Measurements from ENCODE around the gene PCDHA1. TPM values are rescaled to one million over a fixed set of nuclear protein-coding genes. Genes with fewer than 3 reads are reported as not detected.

Gene PCDHA1
- total RNA-seq, 1 experiment from 2014 or later, result not detected

DNA sequence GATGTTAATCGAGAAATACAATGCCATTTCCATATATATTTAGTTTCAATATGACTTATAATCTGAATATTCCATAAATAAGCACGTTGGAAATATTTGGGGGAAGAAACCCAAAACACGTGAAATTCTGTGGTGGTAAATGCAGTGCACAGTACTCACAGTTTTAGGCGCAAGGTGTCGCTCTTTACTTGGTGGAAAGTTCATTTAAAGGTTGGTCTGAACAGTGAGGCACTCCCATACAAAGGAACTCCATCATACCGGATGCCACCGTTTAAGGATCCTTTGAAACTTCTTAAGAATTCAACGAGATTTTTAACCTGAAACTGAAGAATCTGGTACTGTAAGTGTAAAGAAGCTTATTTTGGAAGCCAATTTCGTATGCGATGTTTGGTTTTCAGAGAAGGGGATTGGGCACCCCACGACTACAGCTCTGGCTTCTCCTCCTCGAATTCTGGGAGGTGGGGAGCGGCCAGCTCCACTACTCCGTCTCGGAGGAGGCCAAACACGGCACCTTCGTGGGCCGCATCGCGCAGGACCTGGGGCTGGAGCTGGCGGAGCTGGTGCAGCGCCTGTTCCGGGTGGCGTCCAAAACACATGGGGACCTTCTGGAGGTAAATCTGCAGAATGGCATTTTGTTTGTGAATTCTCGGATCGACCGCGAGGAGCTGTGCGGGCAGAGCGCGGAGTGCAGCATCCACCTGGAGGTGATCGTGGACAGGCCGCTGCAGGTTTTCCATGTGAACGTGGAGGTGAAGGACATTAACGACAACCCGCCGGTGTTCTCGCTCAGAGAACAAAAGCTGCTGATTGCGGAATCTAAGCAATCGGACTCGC lies 83.0 kb downstream of the PCDHA1 start, which contains the start of gene PCDHA11:
TSS of gene PCDHA11 (plus strand) at position 237 of the 834 bp plus-strand sequence. CDS start at position 384, 147 bp downstream.
- no peak within 1 kb of the TSS for H3K27ac ChIP-seq (ENCODE audit: low read length)
- intact Hi-C loops (cut with micrococcal nuclease; ENCODE audit: unreplicated experiment) (no loop called here), in situ Hi-C loops (cut with HindIII; ENCODE audit: low pct_unique_long_range_greater_than_20kb, low sequenced_read_pairs) (no loop called here)
- DNase-seq (ENCODE audit: low read depth, low spot score) (no peak), ATAC-seq (no peak)
- no peaks in the 10 kb centered on the region for H3K27me3 ChIP-seq (ENCODE audit: control insufficient read depth, insufficient read depth, low read length)
- no peak within 1 kb of the TSS for H3K4me3 ChIP-seq (ENCODE audit: low read depth in 2 of 2, low read length in 2 of 2)
- no TSS peak for BruUV-seq (replicated peaks)
- no peaks in the 10 kb centered on the region for H3K4me1 ChIP-seq (ENCODE audit: control insufficient read depth, insufficient read depth, low read length)
- H3K36me3 ChIP-seq (ENCODE audit: control insufficient read depth, insufficient read depth, low read length), result no peaks in the 10 kb centered on the region
- POLR2A ChIA-PET, result interaction anchor here (0.6 to 0.7 kb wide), 2 partner anchors 10 to 182 kb away, joined by 3 to 4 read pairs; partner anchors contain the start of gene PCDHB1
- H3K9me3 ChIP-seq (ENCODE audit: control insufficient read depth, insufficient read depth, low read depth, low read length), result no peaks in the 10 kb centered on the region
- CTCF ChIA-PET, result interaction anchor here (1.0 kb wide), 1 partner anchor 171 kb away, joined by 4 read pairs; no protein-coding TSS in a partner anchor
- TF ChIP-seq, protein P1, sequence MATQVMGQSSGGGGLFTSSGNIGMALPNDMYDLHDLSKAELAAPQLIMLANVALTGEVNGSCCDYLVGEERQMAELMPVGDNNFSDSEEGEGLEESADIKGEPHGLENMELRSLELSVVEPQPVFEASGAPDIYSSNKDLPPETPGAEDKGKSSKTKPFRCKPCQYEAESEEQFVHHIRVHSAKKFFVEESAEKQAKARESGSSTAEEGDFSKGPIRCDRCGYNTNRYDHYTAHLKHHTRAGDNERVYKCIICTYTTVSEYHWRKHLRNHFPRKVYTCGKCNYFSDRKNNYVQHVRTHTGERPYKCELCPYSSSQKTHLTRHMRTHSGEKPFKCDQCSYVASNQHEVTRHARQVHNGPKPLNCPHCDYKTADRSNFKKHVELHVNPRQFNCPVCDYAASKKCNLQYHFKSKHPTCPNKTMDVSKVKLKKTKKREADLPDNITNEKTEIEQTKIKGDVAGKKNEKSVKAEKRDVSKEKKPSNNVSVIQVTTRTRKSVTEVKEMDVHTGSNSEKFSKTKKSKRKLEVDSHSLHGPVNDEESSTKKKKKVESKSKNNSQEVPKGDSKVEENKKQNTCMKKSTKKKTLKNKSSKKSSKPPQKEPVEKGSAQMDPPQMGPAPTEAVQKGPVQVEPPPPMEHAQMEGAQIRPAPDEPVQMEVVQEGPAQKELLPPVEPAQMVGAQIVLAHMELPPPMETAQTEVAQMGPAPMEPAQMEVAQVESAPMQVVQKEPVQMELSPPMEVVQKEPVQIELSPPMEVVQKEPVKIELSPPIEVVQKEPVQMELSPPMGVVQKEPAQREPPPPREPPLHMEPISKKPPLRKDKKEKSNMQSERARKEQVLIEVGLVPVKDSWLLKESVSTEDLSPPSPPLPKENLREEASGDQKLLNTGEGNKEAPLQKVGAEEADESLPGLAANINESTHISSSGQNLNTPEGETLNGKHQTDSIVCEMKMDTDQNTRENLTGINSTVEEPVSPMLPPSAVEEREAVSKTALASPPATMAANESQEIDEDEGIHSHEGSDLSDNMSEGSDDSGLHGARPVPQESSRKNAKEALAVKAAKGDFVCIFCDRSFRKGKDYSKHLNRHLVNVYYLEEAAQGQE (IDR thresholded peaks at IDR 0.05; ENCODE audit: insufficient read depth in 1 of 2, low read depth in 2 of 2, low read length in 1 of 2), result no peak
- peak; percentile 33 for TF ChIP-seq CTCF (IDR thresholded peaks at IDR 0.05)

GRCh38 chr5:140869555-140869886 lies 83.6 kb downstream of the PCDHA1 start:
- Histone ChIP-seq H3K9me3 (ENCODE audit: control insufficient read depth, insufficient read depth, low read depth, low read length) (no peaks in the 10 kb centered on the region), H3K27ac (ENCODE audit: low read length) (no peak overlapping the region), H3K4me3 (ENCODE audit: low read depth in 2 of 2, low read length in 2 of 2) (no peak overlapping the region), H3K36me3 (ENCODE audit: control insufficient read depth, insufficient read depth, low read length) (no peaks in the 10 kb centered on the region), H3K4me1 (ENCODE audit: control insufficient read depth, insufficient read depth, low read length) (no peaks in the 10 kb centered on the region), H3K27me3 (ENCODE audit: control insufficient read depth, insufficient read depth, low read length) (no peaks in the 10 kb centered on the region)
- CTCF ChIA-PET, result interaction anchor here (0.6 to 1.0 kb wide), 2 partner anchors 170 to 172 kb away, joined by 3 to 4 read pairs; no protein-coding TSS in a partner anchor
- intact Hi-C loops (cut with micrococcal nuclease; ENCODE audit: unreplicated experiment) (no loop called here), in situ Hi-C loops (cut with HindIII; ENCODE audit: low pct_unique_long_range_greater_than_20kb, low sequenced_read_pairs) (no loop called here)
- TF ChIP-seq CTCF (IDR thresholded peaks at IDR 0.05) (peak; percentile 2; the same call in 1 of the 2 replicates), TCF7L2 (IDR thresholded peaks at IDR 0.05; ENCODE audit: low read depth, low read length) (no peak)
- no TSS peak for BruUV-seq (replicated peaks)
- no peak for ATAC-seq
- DNase-seq (ENCODE audit: low read depth, low spot score), result no peak
- POLR2A ChIA-PET, result interaction anchor here (0.7 kb wide), 1 partner anchor 182 kb away, joined by 4 read pairs; the partner anchor contains the start of gene PCDHB1
